GM12892 (cell line): Measurements from ENCODE around the gene KIZ.

Experiments used
- POLR2A ChIP-seq: IDR thresholded peaks from 2 replicates; pipeline ENCODE4 v1.6.1; 2011; ENCODE audit warnings: low read depth, low read length, control low read depth
- TAF1 ChIP-seq: IDR thresholded peaks from 2 replicates; pipeline ENCODE4 v1.6.1; 2011; ENCODE audit warnings: low read depth, mild to moderate bottlenecking, control low read depth, low read length, borderline replicate concordance

- no peak for TF ChIP-seq POLR2A
- TF ChIP-seq TAF1 = no peak
These were observed 36.0 kb downstream of the KIZ start for GRCh38 chr20:21161926-21162325.
